Kidney (tissue), 14 donors: Measurements from ENCODE around the gene MASP1. TPM values are rescaled to one million over a fixed set of nuclear protein-coding genes. Genes with fewer than 3 reads are reported as not detected.

Experiments
- DNase-seq, 5 donors: peaks; one replicate each; pipeline ENCODE4 v3.0.0-alpha.2; 2013 to 2020
- FAIRE-seq: peaks from 2 replicates; lab custom pipeline; 2012; peaks lifted over from hg19 to GRCh38; lab: Jason Lieb, UNC
- H3K27ac ChIP-seq, 2 donors: one replicate each; pipeline ENCODE4 v1.7.0; 2013; ENCODE audit warnings: low read depth in 2 of 2, low read length in 2 of 2, inconsistent platforms in 1 of 2
- H3K27me3 ChIP-seq: one replicate; pipeline ENCODE4 v1.7.1; 2013; ENCODE audit warnings: low read length, inconsistent platforms; ENCODE audit not compliant: control insufficient read depth, insufficient read depth
- H3K36me3 ChIP-seq, 3 donors: one replicate each; pipeline versions ENCODE4 v1.7.0 to v1.7.1; 2013; ENCODE audit warnings: low read length in 3 of 3, control low read depth in 1 of 3, inconsistent platforms in 1 of 3; ENCODE audit not compliant: insufficient read depth in 3 of 3, control insufficient read depth in 2 of 3
- H3K4me1 ChIP-seq, 3 donors: one replicate each; pipeline versions ENCODE4 v1.7.0 to v1.7.1; 2013; ENCODE audit warnings: low read length in 3 of 3, inconsistent platforms in 1 of 3, low read depth in 1 of 3; ENCODE audit not compliant: control insufficient read depth in 2 of 3, insufficient read depth in 2 of 3
- H3K4me3 ChIP-seq, 3 donors: one replicate each; pipeline versions ENCODE4 v1.7.0 to v1.8.1; 2013; ENCODE audit warnings: low read length in 3 of 3, control low read depth in 1 of 3, inconsistent platforms in 1 of 3
- H3K9ac ChIP-seq, 3 donors: one replicate each; pipeline versions ENCODE4 v1.7.0 to v1.7.1; 2013; ENCODE audit warnings: low read length in 3 of 3, control low read depth in 1 of 3, inconsistent platforms in 1 of 3
- H3K9me3 ChIP-seq, 3 donors: one replicate each; pipeline versions ENCODE4 v1.7.0 to v1.7.1; 2013; ENCODE audit warnings: low read length in 3 of 3, control low read depth in 1 of 3, inconsistent platforms in 1 of 3; ENCODE audit not compliant: control insufficient read depth in 2 of 3, insufficient read depth in 1 of 3
- CTCF ChIP-seq: IDR thresholded peaks from 3 replicates; pipeline ENCODE4 v1.5.1; 2012; ENCODE audit warnings: mild to moderate bottlenecking, moderate library complexity, borderline replicate concordance; ENCODE audit not compliant: insufficient read depth; ENCODE audit errors: extremely low read depth
- intact Hi-C: fragments of 100-400 bp; cut with DNase I; formaldehyde crosslinking; loops from one replicate; pipeline ENCODE4 v1.11.1; 2022
- polyA plus RNA-seq: library from polyadenylated mRNA; stranded (reverse); fragments of 350-450 nt; fragmentation: Illumina TruSeq; extraction: RNeasy Lipid Tissue Mini Kit (QIAGEN cat#74804); gene quantifications from one replicate; pipeline ENCODE4 v1.2.3, GENCODE V29; 2014; ENCODE audit warnings: low read depth, low replicate concordance; ENCODE audit not compliant: insufficient read depth
- total RNA-seq: library from RNA; stranded (reverse); fragmentation: NEBNext Ultra II Directional; extraction: Animal tissue kit (Norgen Biotek cat#: 25700); gene quantifications from one replicate; pipeline ENCODE4 v1.2.1, GENCODE V29; 2021
- donor health status: control.
- donor health status: control.
- donor health status: control.
- donor health status: control.
- donor health status: control.
- donor health status: DM: yes; HTN: yes; CAD: no.
- donor health status: Normal renal cell carcinoma (clear cell type).

Gene MASP1
- total and polyA plus RNA-seq, 2 donors from 2014 or later, result 2.8 to 4.8 TPM

GRCh38 chr3:187209491-187209890 lies 82.0 kb downstream of the MASP1 start:
- H3K27ac ChIP-seq, result no peak overlapping the region
- intact Hi-C loops, result no loop called here
- TF ChIP-seq CTCF, result no peak
- no peaks in the 10 kb centered on the region for H3K36me3 ChIP-seq
- FAIRE-seq, result no peak
- H3K9me3 ChIP-seq, result no peaks in the 10 kb centered on the region
- peaks cover 0 to 5% (median 2%) of the 10 kb centered on the region in 3 donors for H3K4me1 ChIP-seq
- no peak overlapping the region for H3K9ac ChIP-seq
- H3K4me3 ChIP-seq, result no peak overlapping the region
- DNase-seq, result no peak
- H3K27me3 ChIP-seq, result no peaks in the 10 kb centered on the region

- no peaks in the 10 kb centered on the region for H3K27me3 ChIP-seq
- H3K4me3 ChIP-seq, result no peak overlapping the region
- TF ChIP-seq CTCF, result no peak
- H3K36me3 ChIP-seq, result no peaks in the 10 kb centered on the region
- intact Hi-C loops, result no loop called here
- H3K27ac ChIP-seq, result no peak overlapping the region
- no peak for FAIRE-seq
- H3K9ac ChIP-seq, result no peak overlapping the region
- peaks cover 0 to 5% (median 2%) of the 10 kb centered on the region in 3 donors for H3K4me1 ChIP-seq
- H3K9me3 ChIP-seq, result no peaks in the 10 kb centered on the region
- DNase-seq, result no peak
Measured at GRCh38 chr3:187208159-187208558, 83.4 kb downstream of the MASP1 start.

- Histone ChIP-seq H3K4me1 (peaks cover 0 to 5% (median 2%) of the 10 kb centered on the region in 3 donors), H3K36me3 (no peaks in the 10 kb centered on the region), H3K9me3 (no peaks in the 10 kb centered on the region), H3K9ac (no peak overlapping the region), H3K27me3 (no peaks in the 10 kb centered on the region), H3K27ac (no peak overlapping the region), H3K4me3 (no peak overlapping the region)
- FAIRE-seq, result no peak
- no peak for DNase-seq
- no peak for TF ChIP-seq CTCF
- intact Hi-C loops, result no loop called here
Measured at GRCh38 chr3:187207624-187208023, 83.9 kb downstream of the MASP1 start.

GRCh38 chr3:187207062-187207461 lies 84.5 kb downstream of the MASP1 start:
- FAIRE-seq (no peak), DNase-seq (no peak)
- no peaks in the 10 kb centered on the region for H3K9me3 ChIP-seq
- H3K9ac ChIP-seq, result no peak overlapping the region
- no peak for TF ChIP-seq CTCF
- intact Hi-C loops, result no loop called here
- peaks cover 0 to 5% (median 2%) of the 10 kb centered on the region in 3 donors for H3K4me1 ChIP-seq
- H3K4me3 ChIP-seq, result no peak overlapping the region
- H3K27me3 ChIP-seq, result no peaks in the 10 kb centered on the region
- no peaks in the 10 kb centered on the region for H3K36me3 ChIP-seq
- no peak overlapping the region for H3K27ac ChIP-seq
